UCSD-AML1 (cell line): ENCODE measurements around the gene LRRC56.

Experiments used
- DNase-seq: peaks from one replicate; lab custom pipeline; 2025; ENCODE audit not compliant: unreplicated experiment; lab: John Stamatoyannopoulos, UW

The LRRC56 gene

GRCh38 chr11:556662-557256, 19.4 kb downstream of the LRRC56 start:
- no peak for DNase-seq

- DNase-seq, result no peak
Measured at GRCh38 chr11:557328-558132, 20.2 kb downstream of the LRRC56 start.

GRCh38 chr11:558503-558902, 21.2 kb downstream of the LRRC56 start:
- no peak for DNase-seq

GRCh38 chr11:559020-559620, 21.8 kb downstream of the LRRC56 start:
- no peak for DNase-seq

GRCh38 chr11:559712-560304, 22.5 kb downstream of the LRRC56 start:
- no peak for DNase-seq

GRCh38 chr11:560305-561147, 23.2 kb downstream of the LRRC56 start, which contains the start of the genes LMNTD2 and RASSF7:
Gene LMNTD2, minus strand, starts transcription at chr11:560738. Its CDS starts 22 bp downstream, at chr11:560716.
Gene RASSF7, plus strand, starts transcription at chr11:560970. Its CDS starts 799 bp downstream, at chr11:561769.
- DNase-seq, result peak; percentile 94

GRCh38 chr11:561148-562003, 24.0 kb downstream of the LRRC56 start:
- peak; percentile 38 for DNase-seq

- DNase-seq, result no peak
Measured at GRCh38 chr11:562046-562645, 24.8 kb downstream of the LRRC56 start.

- DNase-seq, result no peak
Measured at GRCh38 chr11:563066-563811, 25.9 kb downstream of the LRRC56 start.

GRCh38 chr11:563812-564578, 26.7 kb downstream of the LRRC56 start:
- DNase-seq, result no peak

GRCh38 chr11:565921-566509, 28.7 kb downstream of the LRRC56 start:
- no peak for DNase-seq

GRCh38 chr11:567011-567628, 29.8 kb downstream of the LRRC56 start:
- no peak for DNase-seq

GRCh38 chr11:567629-568292, 30.4 kb downstream of the LRRC56 start:
- no peak for DNase-seq

- DNase-seq, result peak; percentile 95
Measured at GRCh38 chr11:568306-569157, 31.2 kb downstream of the LRRC56 start.

GRCh38 chr11:569158-569885, 32.0 kb downstream of the LRRC56 start:
- no peak for DNase-seq
